GM21717 (cell line): ENCODE measurements around the gene CARS1.

ENCODE experiments used
- ATAC-seq: cut with Tn5 transposase; IDR thresholded peaks from one replicate; pipeline ENCODE4 v1.9.1; 2021; ENCODE audit warnings: mild to moderate bottlenecking, moderate library complexity; ENCODE audit not compliant: unreplicated experiment

CARS1 gene

DNA sequence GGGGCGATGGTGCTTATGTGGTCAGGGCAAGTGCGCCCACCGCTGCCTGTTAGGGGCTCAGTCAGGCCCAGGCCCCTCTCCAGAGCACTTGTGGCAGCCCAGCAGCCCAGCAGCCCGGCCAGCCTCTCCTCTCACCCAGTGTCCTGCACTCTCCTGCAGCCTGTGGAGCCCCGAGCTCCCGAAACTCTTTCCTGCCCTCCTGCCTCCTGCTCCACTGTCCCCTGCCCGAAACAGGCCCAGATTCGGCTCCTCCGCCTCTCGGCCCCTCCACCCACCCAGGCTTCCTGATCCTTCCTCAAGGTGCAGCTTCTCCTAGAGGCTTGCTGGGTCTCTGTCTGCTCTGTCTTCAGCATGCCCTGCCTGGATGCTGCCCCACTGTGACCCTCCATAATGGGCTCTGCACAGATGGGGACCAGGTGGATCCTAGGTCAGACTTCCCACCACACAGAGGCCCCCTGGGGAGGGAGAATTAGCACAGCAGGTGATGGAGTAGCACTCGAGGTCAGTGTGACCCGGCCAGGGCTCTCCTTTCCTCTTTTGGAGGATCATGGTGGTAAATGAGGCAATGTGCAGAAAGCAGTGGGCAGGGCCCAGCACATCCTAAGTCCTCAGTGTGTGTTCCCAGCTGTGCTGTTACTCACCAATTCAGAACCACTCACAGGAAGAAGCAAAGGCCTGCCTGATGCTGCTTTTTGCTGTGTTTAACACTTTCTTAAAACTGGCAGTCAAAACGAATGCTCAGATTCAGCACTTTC is 46.5 kb downstream of the CARS1 start:
- no peak for ATAC-seq

DNA sequence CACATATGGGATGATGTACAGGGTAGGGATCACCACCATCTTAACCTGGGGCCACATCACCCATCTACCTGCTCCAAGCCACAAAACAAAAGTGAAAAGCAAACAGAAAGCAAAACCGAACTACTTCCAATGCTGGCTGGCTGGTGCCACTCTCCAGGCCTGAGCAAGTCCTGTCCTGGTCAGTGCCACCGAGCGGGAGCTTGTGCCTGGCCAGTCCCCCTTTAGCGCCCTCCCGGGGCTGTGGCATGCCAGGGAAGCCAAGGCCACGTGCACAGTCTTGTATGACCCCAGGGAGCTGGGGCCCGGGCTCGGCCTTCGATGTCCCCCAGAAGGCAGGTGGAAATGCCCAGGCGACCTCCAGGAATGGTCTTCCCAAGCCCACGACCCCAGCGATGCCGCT is 47.2 kb downstream of the CARS1 start:
- ATAC-seq, result no peak

DNA sequence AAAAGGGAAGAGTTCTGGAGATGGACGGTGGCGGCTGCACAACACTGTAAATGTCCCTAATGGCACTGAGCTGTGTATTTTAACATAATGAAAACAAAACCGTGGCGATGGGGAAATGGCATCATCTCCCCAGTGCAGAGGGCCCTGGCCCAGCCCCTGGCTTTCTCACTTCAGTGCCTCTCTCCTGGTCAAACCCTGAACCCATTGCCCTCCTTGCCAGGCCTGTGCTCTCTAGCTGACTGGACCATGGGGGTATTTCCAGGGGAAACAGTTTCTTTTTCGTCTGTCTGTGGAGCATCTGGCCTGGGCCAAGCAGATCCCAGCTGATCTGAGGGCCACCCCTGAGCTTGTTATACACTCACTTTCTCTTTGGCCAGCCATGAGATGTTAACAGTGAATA is 47.7 kb downstream of the CARS1 start:
- no peak for ATAC-seq

DNA sequence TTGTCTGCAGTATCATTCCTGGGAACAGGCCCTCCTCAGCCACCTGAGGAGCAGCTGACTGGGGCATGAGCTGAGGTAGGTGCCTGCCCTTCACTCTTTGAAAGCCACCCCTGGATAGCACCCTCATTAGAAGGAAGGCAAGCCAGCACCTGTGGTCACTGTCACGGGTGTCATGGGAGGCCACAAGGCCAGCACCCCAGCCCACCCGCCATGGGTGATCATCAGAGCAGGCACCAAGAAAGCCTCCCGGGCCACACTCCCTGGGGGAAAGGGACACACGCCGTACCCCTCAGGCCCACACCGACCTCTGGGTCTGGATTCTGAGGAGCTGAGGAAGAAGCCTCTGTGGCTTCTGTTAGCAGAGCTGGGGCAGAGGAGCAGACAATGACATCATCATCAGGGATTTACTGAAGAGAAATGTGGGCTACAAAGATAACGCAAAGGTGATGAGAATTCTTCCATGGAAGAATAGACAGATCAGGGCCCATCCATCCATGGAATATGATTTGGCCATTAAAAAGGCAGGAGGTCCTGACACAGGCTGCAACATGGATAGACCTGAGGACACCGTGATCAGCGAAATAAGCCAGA is 48.4 kb downstream of the CARS1 start:
- ATAC-seq, result no peak

DNA sequence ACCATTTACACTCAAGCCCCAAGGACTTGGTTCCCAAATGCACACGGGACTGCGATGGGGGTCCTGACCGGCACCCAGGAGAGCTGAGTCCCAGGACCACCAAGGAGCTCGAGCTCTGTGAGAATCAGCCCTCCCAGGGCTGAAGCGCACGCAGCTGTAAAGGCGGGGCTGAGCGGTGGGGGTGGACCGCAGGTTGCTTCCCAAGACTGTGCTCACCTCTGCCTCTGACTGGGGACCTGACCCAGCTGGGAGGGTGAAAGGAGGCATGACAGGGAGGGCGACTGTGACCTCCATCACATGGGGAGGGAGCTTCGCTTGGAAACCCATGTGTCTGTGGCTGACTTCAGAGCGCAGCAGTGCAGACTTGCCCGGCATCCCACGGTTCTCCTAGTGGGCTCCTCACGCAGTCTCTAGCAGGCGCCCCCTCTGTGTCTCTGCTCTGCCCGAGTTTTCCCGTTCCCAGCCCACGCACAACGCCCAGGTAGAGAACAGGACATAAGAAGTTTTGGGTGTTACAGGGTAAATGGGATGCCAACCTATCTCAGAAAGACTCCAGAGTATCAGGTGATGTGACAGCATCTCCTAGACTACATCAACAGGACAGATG is 49.7 kb downstream of the CARS1 start:
- ATAC-seq, result no peak

DNA sequence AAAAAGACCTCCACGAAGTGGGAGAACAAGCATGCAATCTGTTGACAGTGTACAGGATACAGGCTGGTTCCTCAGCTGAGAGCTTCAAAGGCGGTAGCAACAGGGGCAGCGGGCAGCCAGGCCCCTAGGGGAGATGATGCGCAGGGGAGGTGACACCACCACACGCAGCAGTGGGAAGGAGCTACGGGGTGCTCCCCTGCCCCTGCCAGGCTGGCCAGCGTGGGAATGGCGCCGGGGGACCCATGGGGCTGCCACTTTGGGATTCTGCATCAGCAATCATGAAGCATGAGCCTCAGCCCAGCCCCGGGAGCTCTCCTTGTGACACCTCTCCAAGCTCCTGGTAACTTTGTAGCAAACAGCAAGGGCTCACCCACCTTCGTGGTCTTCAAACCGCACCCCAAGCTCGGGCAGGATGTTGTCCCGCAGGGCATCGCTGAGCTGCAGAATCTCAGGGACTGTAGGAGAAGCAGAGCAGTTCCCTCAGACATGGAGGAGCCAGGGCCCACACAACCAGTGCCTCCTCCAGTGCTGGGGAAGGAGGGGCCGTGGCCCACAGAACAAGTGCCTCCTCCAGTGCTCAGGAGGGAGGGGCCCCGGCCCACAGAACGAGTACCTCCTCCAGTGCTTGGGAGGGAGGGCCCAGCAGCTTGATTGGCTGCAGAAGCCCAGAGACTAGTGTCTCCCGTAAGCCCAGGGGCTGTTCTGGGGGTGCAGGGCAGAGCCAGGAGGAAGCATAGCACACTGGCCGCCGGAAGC is 50.5 kb downstream of the CARS1 start:
- no peak for ATAC-seq

DNA sequence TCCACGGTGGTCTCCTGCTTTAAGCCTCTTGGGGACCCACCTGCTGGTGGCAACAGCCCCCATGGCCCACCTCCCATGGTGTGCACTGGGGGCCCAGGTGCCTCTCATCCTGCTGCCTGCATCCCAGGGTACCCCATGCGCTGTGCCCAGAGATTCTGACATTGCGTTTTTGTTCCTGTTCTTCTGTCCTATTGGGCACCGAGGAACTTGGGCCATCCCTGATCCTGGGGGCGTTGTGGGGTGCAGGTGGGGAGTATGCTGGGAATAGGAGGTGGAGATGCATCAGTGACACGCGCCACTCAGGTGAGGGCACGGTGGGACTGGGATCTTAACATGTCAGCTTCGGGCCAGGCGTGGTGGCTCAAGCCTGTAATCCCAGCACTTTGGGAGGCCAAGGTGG is 52.7 kb downstream of the CARS1 start:
- no peak for ATAC-seq

DNA sequence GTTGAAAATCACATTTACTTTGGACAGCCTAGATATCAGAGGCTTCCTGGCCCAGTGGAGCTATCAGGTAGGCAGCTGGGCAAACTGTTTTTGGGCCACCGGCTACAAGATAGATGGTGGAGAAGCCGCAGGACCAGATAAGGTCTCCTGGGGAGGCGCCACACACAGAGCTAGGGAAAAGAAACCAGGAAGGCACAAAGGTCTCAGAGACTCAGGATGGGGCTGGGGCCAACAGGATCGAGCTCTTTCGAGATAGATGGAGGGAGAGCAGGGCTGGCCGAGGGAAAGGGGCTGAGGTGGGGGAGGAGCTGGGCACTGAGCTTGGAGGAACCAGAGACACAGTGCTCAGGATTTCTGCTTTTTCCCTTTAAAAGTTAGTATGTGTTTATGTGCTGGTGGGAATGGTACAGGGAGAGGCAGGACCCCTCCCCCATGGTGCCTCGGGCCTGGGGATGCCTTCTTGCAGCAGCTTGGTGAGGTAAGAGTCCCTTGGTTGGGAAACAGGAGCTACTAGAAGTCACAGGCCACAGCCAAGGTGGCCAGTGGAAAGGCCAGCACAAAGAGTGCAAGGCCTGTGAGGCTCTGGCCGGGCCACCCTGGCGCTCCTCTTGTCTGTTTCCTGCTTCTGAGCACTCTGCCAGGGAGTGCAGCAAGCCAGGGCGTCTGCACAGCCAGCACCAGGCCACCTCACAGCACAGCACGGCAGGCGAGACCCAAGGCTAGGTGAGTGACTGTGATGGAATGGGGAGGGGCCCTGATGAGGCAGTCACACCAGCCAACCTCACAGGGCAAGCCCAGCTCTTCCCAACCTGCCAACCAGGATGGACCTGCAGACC is 53.6 kb downstream of the CARS1 start:
- no peak for ATAC-seq

DNA sequence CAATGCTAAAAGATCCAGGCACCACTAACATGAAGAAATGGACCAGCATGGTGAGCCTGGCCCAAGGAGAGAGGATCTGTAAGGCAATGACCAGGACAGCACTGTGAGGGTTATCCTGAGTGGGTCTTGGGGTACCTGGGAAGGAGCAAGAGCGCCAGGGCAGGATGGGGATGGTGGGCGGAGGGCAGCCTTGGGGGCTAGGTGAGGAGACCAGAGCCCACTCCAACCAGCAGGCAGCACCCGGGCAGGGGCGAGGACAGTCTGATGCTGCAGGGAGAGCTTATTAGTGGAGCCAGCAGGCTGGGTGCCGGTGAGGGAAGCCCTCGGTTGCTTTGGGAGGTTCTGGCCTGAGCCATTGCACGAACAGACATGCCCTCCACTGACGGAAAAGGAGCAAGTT is 54.4 kb downstream of the CARS1 start:
- ATAC-seq, result no peak

DNA sequence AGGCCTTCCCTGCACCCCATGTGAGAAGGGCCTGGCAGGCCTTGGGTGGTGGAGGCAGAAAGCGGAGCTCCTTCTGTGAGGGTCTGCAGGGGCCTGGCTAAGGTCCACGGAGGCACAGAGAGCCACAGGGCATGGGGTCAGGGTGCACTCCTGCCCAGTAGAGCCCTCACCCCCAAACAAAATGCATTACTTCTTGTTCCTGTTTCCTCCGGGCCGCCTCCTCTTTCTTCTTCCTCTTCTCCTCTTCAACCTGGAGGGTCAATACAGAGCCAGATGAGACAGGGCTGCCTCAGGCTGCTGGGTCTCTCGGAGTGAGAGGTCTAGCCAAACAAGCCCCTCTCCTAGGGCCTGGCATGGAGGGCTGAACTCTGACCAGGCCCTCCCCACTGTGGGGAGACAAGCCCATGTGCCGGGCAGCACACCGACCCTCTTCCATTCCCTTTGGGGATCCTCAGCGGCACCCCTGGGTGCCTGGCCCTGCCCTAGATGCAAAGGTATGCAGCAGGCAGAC is 54.8 kb downstream of the CARS1 start:
- ATAC-seq, result no peak

DNA sequence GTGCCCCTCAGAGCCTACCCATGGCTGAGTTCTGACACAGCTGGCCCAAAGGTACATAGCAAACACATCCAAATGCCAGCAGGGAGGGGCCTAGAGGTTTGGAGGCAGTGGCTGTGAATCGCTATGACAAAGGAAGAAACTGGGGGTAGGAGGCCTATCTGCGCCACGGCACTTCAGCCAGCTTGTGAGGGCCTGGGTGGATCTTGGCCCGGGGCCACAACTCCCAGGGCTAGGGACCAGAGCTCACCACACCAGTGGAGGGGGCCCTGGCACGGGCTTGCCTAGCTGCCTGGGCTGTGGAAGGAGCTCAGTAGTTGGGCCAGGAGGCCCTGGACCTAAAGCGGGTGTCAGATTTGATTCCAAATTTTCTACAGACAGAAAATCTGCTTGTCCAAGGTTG is 55.7 kb downstream of the CARS1 start:
- ATAC-seq, result no peak

DNA sequence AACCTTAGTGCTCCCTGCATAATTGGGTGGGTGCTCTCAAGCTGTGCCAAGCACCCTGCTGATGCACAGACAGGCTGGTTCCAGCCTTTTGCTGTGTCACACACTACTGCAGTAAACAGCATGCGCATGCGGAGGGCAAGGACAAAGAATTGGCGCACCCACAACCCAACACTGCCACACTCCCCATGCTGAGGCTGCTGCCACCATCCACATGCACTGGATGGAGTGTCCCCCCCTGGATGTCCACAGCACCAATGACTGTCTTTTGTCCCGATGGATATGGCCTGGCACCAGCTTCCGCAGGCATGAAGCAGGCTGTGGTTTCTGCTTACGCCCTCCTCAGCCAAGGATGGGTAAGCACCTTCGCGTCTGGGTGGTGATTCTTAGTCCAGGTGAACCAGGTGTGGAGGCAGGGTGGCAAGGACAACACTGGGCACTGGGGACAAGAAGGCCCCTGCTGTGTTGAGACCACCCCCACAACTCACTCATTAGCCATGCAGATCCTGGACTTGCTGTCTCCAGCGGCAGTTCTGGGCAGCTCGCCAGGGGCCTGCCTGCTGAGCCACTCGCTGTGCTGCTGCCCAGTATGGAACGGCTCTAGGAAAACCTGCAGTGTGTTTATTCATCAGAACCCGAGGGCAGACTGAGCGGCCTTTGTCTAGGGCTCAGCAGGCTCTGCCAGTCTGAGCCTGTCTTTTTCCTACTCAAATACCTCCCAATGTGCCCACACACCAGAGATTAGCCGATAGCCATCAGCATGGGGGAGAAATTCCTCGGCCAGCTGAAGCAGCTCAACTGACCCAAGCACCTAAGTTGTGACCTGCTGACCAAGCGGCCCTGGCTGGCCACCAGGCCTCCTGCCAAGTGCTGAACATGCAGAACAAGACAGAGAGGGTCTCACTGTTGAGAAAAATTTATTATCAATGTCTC is 56.9 kb downstream of the CARS1 start:
- no peak for ATAC-seq

DNA sequence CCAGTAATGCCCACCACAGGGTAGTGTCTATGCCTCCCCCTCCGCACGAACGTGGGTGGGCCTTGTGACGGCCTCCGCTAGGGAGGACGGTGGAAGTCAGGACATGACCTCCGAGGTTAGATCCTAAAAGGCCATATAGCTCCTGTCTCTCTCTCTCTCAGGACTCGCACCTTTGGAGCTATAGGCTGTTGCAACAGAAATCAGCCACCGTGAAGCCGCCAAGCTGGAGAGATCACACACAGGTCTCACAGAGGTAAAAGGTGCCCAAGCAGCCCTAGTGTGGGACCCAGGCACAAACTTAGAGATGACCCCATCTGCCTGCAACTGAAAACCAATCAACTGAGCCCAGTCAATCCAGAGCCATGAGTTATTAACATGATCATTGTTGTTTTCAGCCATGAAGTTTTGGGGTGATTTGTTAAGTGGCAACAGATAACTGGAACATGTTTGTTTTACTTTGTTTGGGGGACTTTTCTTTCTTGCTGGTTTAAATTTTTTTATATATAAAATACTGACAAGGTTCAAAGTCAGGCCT is 57.7 kb downstream of the CARS1 start:
- no peak for ATAC-seq

DNA sequence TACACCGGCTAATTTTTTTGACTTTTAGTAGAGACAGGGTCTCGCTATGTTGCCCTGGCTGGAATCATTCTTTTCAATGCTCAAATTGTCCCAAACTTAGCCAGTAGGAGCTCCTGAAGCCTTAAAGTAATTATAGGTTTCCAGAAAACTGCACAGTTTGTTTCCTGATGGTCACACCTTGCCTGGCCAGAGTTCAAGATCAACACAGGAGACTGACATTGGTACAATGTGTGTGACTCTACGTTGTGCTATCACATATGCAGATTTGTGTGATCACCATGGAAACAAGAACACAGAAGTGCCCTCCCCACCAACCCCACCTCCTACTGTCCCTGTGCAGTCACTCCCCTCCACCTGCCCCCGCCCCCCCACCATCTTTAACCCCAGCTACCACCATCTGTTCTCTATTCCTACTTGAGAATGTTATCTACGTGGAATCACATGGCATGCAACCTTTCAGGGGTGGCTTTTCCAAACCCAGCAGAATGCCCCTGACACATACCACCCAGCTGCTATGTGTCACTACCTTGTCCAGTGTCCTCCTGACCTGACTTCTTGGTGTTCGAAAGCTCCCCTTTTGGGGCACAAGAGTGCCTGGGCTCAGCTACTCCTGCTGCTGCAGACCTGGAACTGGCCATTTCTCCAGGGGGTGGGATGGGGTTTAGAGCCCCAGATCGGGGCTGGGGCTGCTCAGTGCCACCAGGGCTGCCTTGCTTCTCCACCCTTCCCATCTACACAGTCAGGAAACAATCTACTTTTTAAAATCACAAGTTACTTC is 59.0 kb downstream of the CARS1 start:
- ATAC-seq, result no peak

DNA sequence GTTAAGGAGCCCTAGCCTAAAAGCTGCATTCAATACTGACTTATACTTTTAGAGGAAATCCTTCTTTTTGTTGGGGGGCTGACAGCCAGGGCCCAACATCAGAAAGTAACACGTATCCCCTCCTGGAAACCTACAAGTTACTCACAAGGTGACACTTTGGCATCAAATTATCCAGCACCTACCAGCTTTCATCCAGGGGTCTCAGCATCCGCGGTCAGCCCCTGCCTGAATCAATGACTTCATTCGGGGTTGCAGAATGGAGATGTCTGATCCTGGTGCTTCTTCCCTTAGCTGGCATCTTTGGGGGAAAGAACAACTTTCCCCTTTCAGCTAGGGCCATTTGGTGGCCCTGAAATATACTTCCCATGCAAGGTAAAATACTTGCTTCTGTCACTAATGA is 59.8 kb downstream of the CARS1 start:
- ATAC-seq, result no peak

DNA sequence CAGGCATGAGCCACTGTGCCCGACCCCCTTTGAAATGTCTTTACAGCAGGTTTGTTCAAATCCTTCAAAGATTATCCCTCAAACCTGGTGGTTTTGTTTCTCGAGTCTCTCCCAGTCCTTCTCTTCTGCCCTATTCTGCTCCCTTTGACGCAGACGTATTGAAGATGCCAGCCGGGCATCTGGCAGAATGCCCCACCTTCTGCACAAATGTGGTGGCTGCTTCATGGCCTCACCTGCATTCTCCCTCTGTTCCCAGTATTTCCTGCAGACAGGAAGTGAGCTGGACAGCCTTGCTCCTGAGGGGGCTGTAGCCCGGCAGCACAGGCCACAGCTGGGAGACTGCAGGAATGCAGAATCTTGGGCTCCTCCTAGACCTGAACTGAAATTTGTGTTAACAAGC is 60.2 kb downstream of the CARS1 start:
- ATAC-seq, result no peak

DNA sequence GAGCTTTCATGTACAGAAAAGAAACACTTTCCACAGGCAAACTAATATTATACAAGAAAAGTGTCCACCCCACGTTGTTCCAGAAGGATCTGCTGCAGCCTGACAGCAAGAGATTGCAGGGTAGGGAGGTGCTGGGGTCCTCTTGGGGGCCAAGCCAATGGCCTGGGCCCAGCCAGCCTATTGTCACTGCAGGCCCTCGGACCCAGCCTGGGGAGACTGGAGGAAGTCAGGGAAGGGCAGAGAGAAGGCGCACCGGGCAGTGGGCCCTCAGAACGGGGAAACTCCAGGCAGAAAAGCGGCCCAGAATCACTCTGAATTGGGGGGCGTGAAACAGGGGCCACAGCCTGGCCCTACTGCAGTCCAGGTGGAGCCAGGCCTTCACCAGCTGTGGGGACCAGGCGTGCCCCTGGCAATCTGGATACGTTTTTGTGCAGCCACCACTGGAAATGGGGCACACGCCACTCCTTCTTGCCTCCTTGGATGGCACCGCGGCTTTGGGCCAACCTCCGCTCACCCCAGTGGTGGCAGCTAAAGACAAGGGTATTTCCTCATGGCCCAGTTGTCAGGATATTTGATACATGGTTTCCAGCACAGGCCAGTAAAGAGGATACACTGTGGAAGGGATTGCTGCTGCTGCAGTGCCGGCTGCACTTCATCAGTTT is 61.2 kb downstream of the CARS1 start:
- no peak for ATAC-seq

DNA sequence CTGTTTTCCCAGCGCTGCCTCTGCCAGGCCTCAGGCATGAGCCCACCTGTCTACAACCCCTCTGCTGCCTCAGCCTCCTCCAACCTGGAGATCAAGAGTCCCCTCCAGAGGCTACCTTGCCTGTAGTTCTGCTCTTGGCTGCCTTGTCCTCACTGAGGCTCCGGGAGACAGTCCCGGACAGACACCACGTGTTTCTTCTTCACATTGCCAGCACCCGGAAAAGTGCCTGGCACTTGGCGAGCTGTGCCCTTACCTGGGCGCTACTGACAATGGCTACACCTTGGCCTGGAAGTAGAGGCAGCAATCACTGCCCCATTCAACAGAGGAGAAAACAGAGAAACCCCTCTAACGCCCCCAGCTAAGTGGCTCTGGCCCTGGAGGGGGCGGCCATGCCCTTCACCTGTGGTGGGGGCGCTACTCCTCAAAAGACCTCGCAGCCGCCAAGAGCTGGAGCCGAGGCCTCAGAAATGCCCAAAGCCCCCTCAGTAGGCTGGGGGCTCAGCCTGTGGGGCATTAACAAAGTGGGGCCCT is 62.1 kb downstream of the CARS1 start:
- no peak for ATAC-seq
